Brain microvascular endothelial cell (primary cell): ENCODE measurements around the gene SHKBP1.
"Not testable (repeated sequence)": the region's sequence is repeated elsewhere in the genome, so short reads cannot be mapped to it uniquely, and the experiment has no call there.

Experiments
- DNase-seq: peaks from one replicate; pipeline ENCODE4 v3.0.0-alpha.2; 2020
- H3K27ac ChIP-seq: fragments of 250-450 bp; sonication (Bioruptor Pico); 2 replicates; pipeline ENCODE4 v1.5.1; 2020; ENCODE audit warnings: mild to moderate bottlenecking, moderate library complexity
- H3K27me3 ChIP-seq: fragments of 250-450 bp; sonication (Bioruptor Pico); replicated peaks from 2 replicates; pipeline ENCODE4 v1.5.1; 2020; ENCODE audit warnings: mild to moderate bottlenecking
- H3K36me3 ChIP-seq: fragments of 250-450 bp; sonication (Bioruptor Pico); replicated peaks from 2 replicates; pipeline ENCODE4 v1.5.1; 2020; ENCODE audit warnings: mild to moderate bottlenecking
- H3K4me3 ChIP-seq: 2 replicates; pipeline ENCODE4 v1.5.1; 2011; ENCODE audit warnings: low read depth, mild to moderate bottlenecking, control low read depth, low read length, moderate library complexity
- in situ Hi-C: cut with HindIII; loops from 2 replicates; pipeline ENCODE4 v1.10.0; 2017; ENCODE audit warnings: low sequenced_read_pairs, low pct_ligation_motif_present
- TF ChIP-seq, protein P1 (sequence below): IDR thresholded peaks from 2 replicates; pipeline ENCODE4 v1.5.1; 2011; ENCODE audit warnings: low read depth, mild to moderate bottlenecking, moderate library complexity, low read length, control low read depth, inconsistent platforms; ENCODE audit errors: missing control alignments

Gene SHKBP1

DNA sequence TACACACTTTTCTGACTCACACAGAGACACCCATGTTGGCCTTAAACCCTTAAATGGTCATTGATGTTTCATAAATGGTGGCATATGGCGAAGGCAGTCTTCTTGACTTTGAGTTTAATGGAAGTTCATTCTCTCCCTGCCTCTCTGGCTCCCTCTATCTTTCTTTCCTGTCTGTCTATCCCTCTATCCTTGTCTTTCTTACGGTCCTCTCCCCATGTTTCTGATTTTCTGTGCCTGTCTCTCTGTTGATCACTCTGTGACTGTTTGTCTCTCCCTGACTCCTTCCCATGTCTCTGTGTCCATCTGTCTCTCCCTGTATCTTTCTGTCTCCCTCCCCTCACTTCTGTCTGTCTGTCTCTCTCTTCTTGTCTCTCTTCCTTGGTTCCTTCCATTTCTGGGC is 43.2 kb upstream of the SHKBP1 start:
- Histone ChIP-seq H3K27me3 (peaks cover 3% of the 10 kb centered on the region), H3K36me3 (no peaks in the 10 kb centered on the region), H3K27ac (no peak overlapping the region), H3K4me3 (no peak overlapping the region)
- TF ChIP-seq, protein P1, sequence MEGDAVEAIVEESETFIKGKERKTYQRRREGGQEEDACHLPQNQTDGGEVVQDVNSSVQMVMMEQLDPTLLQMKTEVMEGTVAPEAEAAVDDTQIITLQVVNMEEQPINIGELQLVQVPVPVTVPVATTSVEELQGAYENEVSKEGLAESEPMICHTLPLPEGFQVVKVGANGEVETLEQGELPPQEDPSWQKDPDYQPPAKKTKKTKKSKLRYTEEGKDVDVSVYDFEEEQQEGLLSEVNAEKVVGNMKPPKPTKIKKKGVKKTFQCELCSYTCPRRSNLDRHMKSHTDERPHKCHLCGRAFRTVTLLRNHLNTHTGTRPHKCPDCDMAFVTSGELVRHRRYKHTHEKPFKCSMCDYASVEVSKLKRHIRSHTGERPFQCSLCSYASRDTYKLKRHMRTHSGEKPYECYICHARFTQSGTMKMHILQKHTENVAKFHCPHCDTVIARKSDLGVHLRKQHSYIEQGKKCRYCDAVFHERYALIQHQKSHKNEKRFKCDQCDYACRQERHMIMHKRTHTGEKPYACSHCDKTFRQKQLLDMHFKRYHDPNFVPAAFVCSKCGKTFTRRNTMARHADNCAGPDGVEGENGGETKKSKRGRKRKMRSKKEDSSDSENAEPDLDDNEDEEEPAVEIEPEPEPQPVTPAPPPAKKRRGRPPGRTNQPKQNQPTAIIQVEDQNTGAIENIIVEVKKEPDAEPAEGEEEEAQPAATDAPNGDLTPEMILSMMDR: peak; percentile 51
- no peak for DNase-seq
- in situ Hi-C loops: loop anchor here (10.0 kb wide), 1 partner anchor 61 kb away; no protein-coding TSS in a partner anchor

DNA sequence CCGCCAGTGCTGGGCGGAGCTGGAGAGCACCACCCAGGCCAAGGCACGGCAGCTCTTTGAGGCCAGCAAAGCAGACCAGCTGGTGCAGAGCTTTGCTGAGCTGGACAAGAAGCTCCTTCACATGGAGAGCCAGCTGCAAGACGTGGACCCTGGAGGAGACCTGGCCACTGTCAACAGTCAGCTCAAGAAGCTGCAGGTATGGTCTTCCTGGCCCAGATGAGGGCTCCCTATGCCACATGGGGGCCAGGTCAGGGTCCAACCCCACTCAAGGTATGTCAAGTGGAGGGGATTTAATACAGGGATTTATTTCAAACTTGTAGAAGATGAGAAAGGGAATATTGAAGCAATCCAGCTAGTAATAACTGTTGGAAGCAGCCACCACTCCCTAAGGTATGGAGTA is 42.5 kb upstream of the SHKBP1 start:
- H3K27me3 ChIP-seq: peaks cover 3% of the 10 kb centered on the region
- DNase-seq: no peak
- H3K4me3 ChIP-seq: no peak overlapping the region
- no peaks in the 10 kb centered on the region for H3K36me3 ChIP-seq
- TF ChIP-seq, protein P1: no peak
- no peak overlapping the region for H3K27ac ChIP-seq
- in situ Hi-C loops: loop anchor here (10.0 kb wide), 1 partner anchor 61 kb away; no protein-coding TSS in a partner anchor

DNA sequence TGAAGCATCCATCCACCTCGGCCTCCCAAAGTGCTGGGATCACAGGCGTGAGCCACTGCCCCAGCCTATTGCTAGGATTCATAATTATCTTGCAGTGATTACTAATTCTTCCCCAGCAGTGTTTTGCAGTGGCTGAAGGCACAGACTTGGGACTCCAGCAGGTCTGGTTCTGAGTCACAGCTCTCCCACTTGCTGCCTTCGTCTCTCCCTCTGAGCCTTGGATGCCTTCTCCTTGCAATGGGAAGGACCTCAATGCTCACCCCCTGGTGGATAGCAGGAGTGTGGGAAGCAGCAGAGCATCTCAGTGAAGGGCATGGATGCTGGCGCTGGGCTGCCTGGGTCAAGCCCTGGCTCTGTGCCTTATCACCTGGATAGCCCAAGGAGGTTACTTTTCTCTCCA is 37.6 kb upstream of the SHKBP1 start:
- in situ Hi-C loops: loop anchor here (10.0 kb wide), 1 partner anchor 56 kb away; no protein-coding TSS in a partner anchor
- no peak overlapping the region for H3K4me3 ChIP-seq
- H3K27me3 ChIP-seq: no peaks in the 10 kb centered on the region
- no peak for DNase-seq
- H3K36me3 ChIP-seq: no peaks in the 10 kb centered on the region
- TF ChIP-seq, protein P1: peak; percentile 23
- H3K27ac ChIP-seq: no peak overlapping the region

DNA sequence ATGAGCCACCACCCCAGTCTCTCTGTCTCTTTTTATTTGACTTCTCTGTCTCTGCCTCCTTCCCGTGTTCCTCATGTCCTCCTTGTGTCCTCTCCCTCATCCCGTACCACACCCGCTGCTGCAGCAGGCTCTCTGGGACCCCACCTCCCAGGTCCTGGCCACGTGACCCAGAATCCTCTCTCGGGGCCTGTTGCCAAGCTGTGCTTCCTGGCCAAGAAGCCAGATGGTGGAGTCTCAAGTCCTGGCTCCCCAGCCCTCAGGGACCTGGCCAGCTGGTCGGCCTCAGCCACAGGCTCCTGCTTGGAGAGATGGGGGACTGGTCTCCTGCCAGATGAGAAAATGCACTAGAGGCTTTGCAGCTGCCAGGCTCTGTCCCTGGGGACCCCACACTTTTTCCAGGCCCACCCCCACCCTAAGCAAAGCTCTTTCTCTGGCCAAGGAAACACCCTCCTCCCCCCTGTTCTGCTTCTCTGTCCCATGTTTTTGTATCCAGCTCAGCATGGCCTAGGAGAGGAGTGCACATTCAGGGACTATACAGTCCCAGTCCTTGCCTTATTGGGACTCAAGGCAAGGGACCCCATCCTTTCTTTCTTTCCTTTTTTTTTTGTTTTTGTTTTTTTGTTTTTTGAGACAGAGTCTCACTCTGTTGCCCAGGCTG is 34.3 kb upstream of the SHKBP1 start:
- in situ Hi-C loops: no loop called here
- no peaks in the 10 kb centered on the region for H3K36me3 ChIP-seq
- TF ChIP-seq, protein P1: no peak
- H3K27ac ChIP-seq: no peak overlapping the region
- DNase-seq: no peak
- no peak overlapping the region for H3K4me3 ChIP-seq
- H3K27me3 ChIP-seq: no peaks in the 10 kb centered on the region

DNA sequence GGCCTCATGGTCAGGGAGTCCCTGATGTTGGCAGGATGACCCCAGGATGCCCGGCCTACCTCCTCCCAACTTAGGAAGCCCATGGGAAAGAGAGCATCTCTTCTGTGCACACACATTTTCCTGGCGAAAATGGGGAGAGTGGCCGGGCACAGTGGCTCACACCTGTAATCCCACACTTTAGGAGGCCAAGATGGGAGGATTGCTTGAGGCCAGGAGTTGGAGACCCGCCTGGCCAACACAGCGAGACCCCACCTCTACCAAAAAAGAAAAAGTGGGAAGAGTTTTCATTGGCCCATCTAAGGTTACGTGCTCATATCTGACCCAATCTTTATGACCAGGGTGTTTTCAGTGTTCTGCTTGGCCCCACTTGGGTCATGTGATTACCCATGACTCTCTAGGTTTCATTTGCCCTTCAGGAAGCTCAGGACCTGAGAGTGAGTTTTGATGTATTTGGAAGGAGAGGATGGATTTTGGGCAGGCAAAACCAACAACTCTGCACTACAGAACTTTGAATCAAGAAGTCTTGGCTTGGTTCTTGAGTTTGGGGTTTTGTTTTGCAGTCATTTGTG is 33.6 kb upstream of the SHKBP1 start:
- Histone ChIP-seq H3K27me3 (no peaks in the 10 kb centered on the region), H3K27ac (no peak overlapping the region), H3K36me3 (no peaks in the 10 kb centered on the region), H3K4me3 (no peak overlapping the region)
- no peak for DNase-seq
- in situ Hi-C loops: no loop called here
- TF ChIP-seq, protein P1: no peak

DNA sequence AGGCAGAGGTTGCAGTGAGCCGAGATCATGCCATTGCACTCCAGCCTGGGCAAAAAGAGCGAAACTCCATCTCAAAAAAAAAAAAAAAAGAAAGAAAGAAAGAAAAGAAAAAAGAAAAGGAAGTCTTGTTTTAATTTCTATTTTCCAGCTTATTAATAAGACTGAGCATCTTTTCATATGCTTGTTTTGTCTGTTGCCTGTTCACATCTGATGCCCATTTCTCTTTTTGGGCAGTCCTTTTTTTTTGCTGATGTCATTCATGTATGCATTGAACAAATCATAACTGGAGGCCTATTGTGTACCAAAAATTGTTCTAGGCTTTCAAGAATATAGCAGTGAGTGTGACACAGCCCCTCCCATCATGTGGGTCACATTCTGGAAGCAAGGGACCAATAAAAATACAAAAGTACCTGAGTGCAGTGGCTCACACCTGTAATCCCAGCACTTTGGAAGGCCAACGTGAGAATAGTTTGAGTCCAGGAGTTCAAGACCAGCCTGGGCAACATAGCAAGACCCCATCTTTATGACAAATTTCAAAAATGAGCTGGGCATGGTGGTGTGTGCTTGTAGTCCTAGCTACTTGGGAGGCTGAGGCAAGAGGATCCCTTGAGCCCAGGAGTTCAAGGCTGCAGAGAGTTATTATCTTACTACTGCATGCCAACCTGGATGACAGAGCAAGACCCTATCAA is 30.4 kb upstream of the SHKBP1 start:
- H3K27me3 ChIP-seq, in situ Hi-C loops, H3K36me3 ChIP-seq, H3K4me3 ChIP-seq, DNase-seq, H3K27ac ChIP-seq: not testable (repeated sequence)

DNA sequence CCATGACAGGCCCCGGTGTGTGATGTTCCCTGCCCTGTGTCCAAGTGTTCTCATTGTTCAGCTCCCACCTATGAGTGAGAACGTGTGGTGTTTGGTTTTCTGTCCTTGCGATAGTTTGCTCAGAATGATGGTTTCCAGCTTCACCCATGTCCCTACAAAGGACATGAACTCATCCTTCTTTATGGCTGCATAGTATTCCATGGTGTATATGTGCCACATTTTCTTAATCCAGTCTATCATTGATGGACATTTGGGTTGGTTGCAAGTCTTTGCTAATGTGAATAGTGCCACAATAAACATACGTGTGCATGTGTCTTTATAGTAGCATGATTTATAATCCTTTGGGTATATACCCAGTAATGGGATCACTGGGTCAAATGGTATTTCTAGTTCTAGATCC is 29.5 kb upstream of the SHKBP1 start:
- H3K4me3 ChIP-seq, DNase-seq, H3K27ac ChIP-seq, H3K36me3 ChIP-seq, in situ Hi-C loops, H3K27me3 ChIP-seq: not testable (repeated sequence)
